ENCODE results near the gene STOM. TPM values are rescaled to one million over a fixed set of nuclear protein-coding genes. Genes with fewer than 3 reads are reported as not detected.
"Not testable (repeated sequence)": the region's sequence is repeated elsewhere in the genome, so short reads cannot be mapped to it uniquely, and the experiment has no call there.

Gene STOM
- 43.7 and 45.1 TPM in 2 replicates for total RNA-seq (2014; rRNA removed; shearing (Covaris generic))

GRCh38 chr9:121369595-121370265, at the start of gene STOM:
Gene STOM (minus strand): TSS chr9:121370250. CDS start chr9:121370187, 63 bp downstream.
- peak; percentile 88 for DNase-seq (ENCODE audit: low read depth)

- no peak for DNase-seq (ENCODE audit: low read depth)
Measured at GRCh38 chr9:121411993-121412392, 41.9 kb upstream of the STOM start.

- DNase-seq (ENCODE audit: low read depth): no peak
Measured at GRCh38 chr9:121405899-121406298, 35.8 kb upstream of the STOM start.

GRCh38 chr9:121404906-121405305, 34.9 kb upstream of the STOM start:
- no peak for DNase-seq (ENCODE audit: low read depth)

GRCh38 chr9:121399883-121400607, 30.0 kb upstream of the STOM start:
- DNase-seq (ENCODE audit: low read depth): peak; percentile 67

- DNase-seq (ENCODE audit: low read depth): no peak
Measured at GRCh38 chr9:121399126-121399882, 29.3 kb upstream of the STOM start.

GRCh38 chr9:121398374-121398773, 28.3 kb upstream of the STOM start:
- DNase-seq (ENCODE audit: low read depth): peak; percentile 96

- DNase-seq (ENCODE audit: low read depth): not testable (repeated sequence)
Measured at GRCh38 chr9:121397277-121397676, 27.2 kb upstream of the STOM start.

- no peak for DNase-seq (ENCODE audit: low read depth)
Measured at GRCh38 chr9:121395558-121395957, 25.5 kb upstream of the STOM start.

GRCh38 chr9:121394292-121394691, 24.2 kb upstream of the STOM start:
- no peak for DNase-seq (ENCODE audit: low read depth)

- peak; percentile 20 for DNase-seq (ENCODE audit: low read depth)
Measured at GRCh38 chr9:121393318-121393717, 23.3 kb upstream of the STOM start.

- no peak for DNase-seq (ENCODE audit: low read depth)
Measured at GRCh38 chr9:121390372-121390771, 20.3 kb upstream of the STOM start.

- no peak for DNase-seq (ENCODE audit: low read depth)
Measured at GRCh38 chr9:121388140-121388905, 18.3 kb upstream of the STOM start.

- DNase-seq (ENCODE audit: low read depth): no peak
Measured at GRCh38 chr9:121386442-121387175, 16.6 kb upstream of the STOM start.

GRCh38 chr9:121383715-121384114, 13.7 kb upstream of the STOM start:
- no peak for DNase-seq (ENCODE audit: low read depth)

GRCh38 chr9:121380846-121381245, 10.8 kb upstream of the STOM start:
- no peak for DNase-seq (ENCODE audit: low read depth)

- peak; percentile 9 for DNase-seq (ENCODE audit: low read depth)
Measured at GRCh38 chr9:121376214-121376830, 6.3 kb upstream of the STOM start.

- DNase-seq (ENCODE audit: low read depth): no peak
Measured at GRCh38 chr9:121373011-121373729, 3.1 kb upstream of the STOM start.

GRCh38 chr9:121372239-121373010, 2.4 kb upstream of the STOM start:
- DNase-seq (ENCODE audit: low read depth): no peak
